HepG2 (cell line): ENCODE measurements around the gene GPX7. TPM values are rescaled to one million over a fixed set of nuclear protein-coding genes. Genes with fewer than 3 reads are reported as not detected.

Source experiments
- AGO2 ChIP-seq: fragments of 200-400 bp; formaldehyde crosslinking; optimal IDR thresholded peaks from 2 replicates; pipeline ENCODE3; 2017; ENCODE audit warnings: mild to moderate bottlenecking, low read depth, low read length, moderate library complexity
- BHLHE40 ChIP-seq: IDR thresholded peaks from 2 replicates; pipeline ENCODE4 v1.6.1; 2011; ENCODE audit warnings: low read length, improper control_type of control experiment
- ETV6 ChIP-seq: sonication (generic); formaldehyde crosslinking; conservative IDR thresholded peaks from 2 replicates; pipeline ENCODE4 v1.4.0; 2020; ENCODE audit warnings: missing genetic modification reagents
- GATAD1 ChIP-seq: IDR thresholded peaks from 2 replicates; pipeline ENCODE4 v1.6.1; 2016; ENCODE audit warnings: missing genetic modification reagents, missing compliant biosample characterization
- MEF2D ChIP-seq: sonication (generic); formaldehyde crosslinking; IDR thresholded peaks from 2 replicates; pipeline ENCODE4 v1.5.1; 2020; ENCODE audit warnings: mild to moderate bottlenecking, missing genetic modification reagents
- RFX3 ChIP-seq: IDR thresholded peaks from 2 replicates; pipeline ENCODE4 v1.6.1; 2016; ENCODE audit warnings: missing biosample characterization, missing genetic modification reagents
- SOX5 ChIP-seq: IDR thresholded peaks from 2 replicates; pipeline ENCODE4 v1.6.1; 2016; ENCODE audit warnings: borderline replicate concordance
- SPEN ChIP-seq: sonication (generic); formaldehyde crosslinking; IDR thresholded peaks from 2 replicates; pipeline ENCODE4 v1.5.1; 2020; ENCODE audit warnings: low read depth, mild to moderate bottlenecking, missing genetic modification reagents
- SRSF1 ChIP-seq: fragments of 200-400 bp; formaldehyde crosslinking; optimal IDR thresholded peaks from 2 replicates; pipeline ENCODE3; 2017; ENCODE audit warnings: mild to moderate bottlenecking, low read depth, low read length, moderate library complexity
- SRY ChIP-seq: sonication (generic); formaldehyde crosslinking; IDR thresholded peaks from 2 replicates; pipeline ENCODE4 v1.8.0; 2022; ENCODE audit warnings: mild to moderate bottlenecking, missing genetic modification reagents
- TGIF2 ChIP-seq: IDR thresholded peaks from 2 replicates; pipeline ENCODE4 v1.6.1; 2016; ENCODE audit warnings: control low read depth, missing compliant biosample characterization
- ZFX ChIP-seq: sonication (generic); formaldehyde crosslinking; IDR thresholded peaks from 2 replicates; pipeline ENCODE4 v1.4.0; 2020; ENCODE audit warnings: mild to moderate bottlenecking, low read depth, missing genetic modification reagents, moderate library complexity
- ZNF318 ChIP-seq: sonication (generic); formaldehyde crosslinking; IDR thresholded peaks from 2 replicates; pipeline ENCODE4 v1.4.0; 2020; ENCODE audit warnings: mild to moderate bottlenecking, missing genetic modification reagents
- ZNF570 ChIP-seq: sonication (generic); formaldehyde crosslinking; IDR thresholded peaks from 2 replicates; pipeline ENCODE4 v1.4.0; 2020; ENCODE audit warnings: mild to moderate bottlenecking, missing genetic modification reagents, borderline replicate concordance
- polyA plus RNA-seq, 8 experiments: library from polyadenylated mRNA; depleted of rRNA in 3 of 8; stranded (reverse) in 7 of 8; unstranded in 1 of 8; fragments of >200 nt; fragmentation: Illumina TruSeq in 4 of 8; extraction: Trizol in 4 of 8; gene quantifications; 2 replicates each; pipeline versions ENCODE4 v1.2.1 to v1.2.3, GENCODE V29; 2011 to 2016; ENCODE audit warnings: low read depth in 4 of 8, missing spikeins in 1 of 8, mixed read lengths in 1 of 8; ENCODE audit not compliant: insufficient read depth in 1 of 8
- total RNA-seq, 5 experiments: library from RNA; depleted of rRNA; stranded (reverse); fragments of >200 nt; fragmentation: Illumina TruSeq; extraction: Trizol; gene quantifications; 2 replicates each; pipeline ENCODE4 v1.2.3, GENCODE V29; 2016; ENCODE audit warnings: low read depth in 1 of 5
- TF ChIP-seq, protein P1 (sequence below): sonication (generic); formaldehyde crosslinking; IDR thresholded peaks from 2 replicates; pipeline ENCODE4 v1.9.0; 2021; ENCODE audit warnings: missing genetic modification reagents, borderline replicate concordance
- TF ChIP-seq, protein P2 (sequence below): sonication (generic); formaldehyde crosslinking; IDR thresholded peaks from 2 replicates; pipeline ENCODE4 v1.4.0; 2020; ENCODE audit warnings: missing genetic modification reagents

GPX7 gene
- total and polyA plus RNA-seq, 2 of the 13 experiments (the other 11 are each of a cell fraction or from before 2014, with no cell fraction given) = 14.1 to 16.2 TPM

GRCh38 chr1:52552505-52553361 lies 49.4 kb upstream of the GPX7 start, which contains the start of gene TUT4 (continued):
- peak; percentile 56 for TF ChIP-seq GATAD1 (CRISPR knock-in tag)
- peak; percentile 87 for TF ChIP-seq SRSF1
- TF ChIP-seq SOX5 = no peak
- TF ChIP-seq TGIF2 (CRISPR knock-in tag) = 0 out of 2 replicates have a peak, but pooled peaks have one; percentile 23
- no peak for TF ChIP-seq RFX3
- TF ChIP-seq ETV6 = 0 out of 2 replicates have a peak, but pooled peaks have one; percentile 23
- TF ChIP-seq, protein P1, sequence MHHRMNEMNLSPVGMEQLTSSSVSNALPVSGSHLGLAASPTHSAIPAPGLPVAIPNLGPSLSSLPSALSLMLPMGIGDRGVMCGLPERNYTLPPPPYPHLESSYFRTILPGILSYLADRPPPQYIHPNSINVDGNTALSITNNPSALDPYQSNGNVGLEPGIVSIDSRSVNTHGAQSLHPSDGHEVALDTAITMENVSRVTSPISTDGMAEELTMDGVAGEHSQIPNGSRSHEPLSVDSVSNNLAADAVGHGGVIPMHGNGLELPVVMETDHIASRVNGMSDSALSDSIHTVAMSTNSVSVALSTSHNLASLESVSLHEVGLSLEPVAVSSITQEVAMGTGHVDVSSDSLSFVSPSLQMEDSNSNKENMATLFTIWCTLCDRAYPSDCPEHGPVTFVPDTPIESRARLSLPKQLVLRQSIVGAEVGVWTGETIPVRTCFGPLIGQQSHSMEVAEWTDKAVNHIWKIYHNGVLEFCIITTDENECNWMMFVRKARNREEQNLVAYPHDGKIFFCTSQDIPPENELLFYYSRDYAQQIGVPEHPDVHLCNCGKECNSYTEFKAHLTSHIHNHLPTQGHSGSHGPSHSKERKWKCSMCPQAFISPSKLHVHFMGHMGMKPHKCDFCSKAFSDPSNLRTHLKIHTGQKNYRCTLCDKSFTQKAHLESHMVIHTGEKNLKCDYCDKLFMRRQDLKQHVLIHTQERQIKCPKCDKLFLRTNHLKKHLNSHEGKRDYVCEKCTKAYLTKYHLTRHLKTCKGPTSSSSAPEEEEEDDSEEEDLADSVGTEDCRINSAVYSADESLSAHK (CRISPR knock-in tag) = no peak
- no peak for TF ChIP-seq BHLHE40
- TF ChIP-seq ZFX = peak; percentile 86
- no peak for TF ChIP-seq ZNF570 (CRISPR knock-in tag)
- TF ChIP-seq SRY (CRISPR knock-in tag) = peak; percentile 80; the same call in 1 of the 2 replicates
- TF ChIP-seq SPEN (CRISPR knock-in tag) = peak; percentile 71
- no peak for TF ChIP-seq MEF2D
- TF ChIP-seq, protein P2, sequence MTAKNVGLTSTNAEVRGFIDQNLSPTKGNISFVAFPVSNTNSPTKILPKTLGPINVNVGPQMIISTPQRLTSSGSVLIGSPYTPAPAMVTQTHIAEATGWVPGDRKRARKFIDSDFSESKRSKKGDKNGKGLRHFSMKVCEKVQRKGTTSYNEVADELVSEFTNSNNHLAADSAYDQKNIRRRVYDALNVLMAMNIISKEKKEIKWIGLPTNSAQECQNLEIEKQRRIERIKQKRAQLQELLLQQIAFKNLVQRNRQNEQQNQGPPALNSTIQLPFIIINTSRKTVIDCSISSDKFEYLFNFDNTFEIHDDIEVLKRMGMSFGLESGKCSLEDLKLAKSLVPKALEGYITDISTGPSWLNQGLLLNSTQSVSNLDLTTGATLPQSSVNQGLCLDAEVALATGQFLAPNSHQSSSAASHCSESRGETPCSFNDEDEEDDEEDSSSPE = no peak; the same call in 1 of the 2 replicates
- peak; percentile 81 for TF ChIP-seq AGO2
- no peak for TF ChIP-seq ZNF318 (CRISPR knock-in tag)
